Hematopoietic multipotent progenitor cell (in vitro differentiated cells): ENCODE results near the gene RXRA. TPM values are rescaled to one million over a fixed set of nuclear protein-coding genes. Genes with fewer than 3 reads are reported as not detected.

ENCODE experiments used
- DNase-seq, 3 donors: peaks; one replicate each; pipeline ENCODE4 v3.0.0-alpha.2; 2011 to 2015; ENCODE audit warnings: low read depth in 2 of 3, low spot score in 2 of 3
- total RNA-seq: library from RNA; depleted of rRNA; stranded (reverse); fragments of >200 nt; gene quantifications from one replicate; pipeline ENCODE4 v1.2.3, GENCODE V29; 2012

RXRA gene
- total RNA-seq, 1 donor, result 27.7 TPM

DNA sequence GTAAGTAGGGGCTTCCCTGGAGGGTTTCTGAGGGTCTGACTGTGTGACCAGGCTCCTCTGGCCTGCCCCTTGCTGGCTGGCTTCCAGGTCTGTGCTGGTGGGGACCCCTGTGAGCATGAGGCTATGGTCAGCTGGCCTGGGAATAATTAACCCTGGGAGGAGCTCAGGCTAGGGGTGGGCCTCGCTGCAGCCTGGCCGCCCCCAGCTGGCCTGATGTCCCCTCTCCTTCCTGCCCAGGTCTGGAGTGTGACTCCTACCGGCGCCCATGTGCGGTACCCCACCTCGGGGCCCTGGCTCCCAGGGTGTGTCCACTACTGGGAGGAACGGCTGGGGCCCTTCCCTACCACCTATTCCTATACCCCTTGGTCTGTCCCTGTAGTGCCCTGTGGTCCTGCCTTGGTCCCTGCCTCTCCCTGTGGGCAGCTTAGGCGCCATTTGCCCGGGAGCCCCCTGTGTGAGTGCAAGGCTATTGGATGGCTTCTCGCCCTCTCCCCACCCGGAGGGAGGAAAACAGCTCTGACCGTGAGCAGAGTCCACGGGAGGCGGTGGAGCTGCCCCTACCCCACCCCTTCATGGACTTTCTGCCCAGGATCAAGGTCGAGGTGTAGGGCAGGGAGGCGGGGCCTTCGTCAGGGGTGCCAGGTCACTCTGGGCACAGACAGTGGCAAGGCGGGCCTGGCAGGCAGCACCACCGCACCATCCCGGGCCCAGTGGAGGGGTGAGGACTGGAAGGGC, 9.4 kb downstream of the RXRA start:
- no peak for DNase-seq

- DNase-seq, result no peak
These were observed 10.0 kb downstream of the RXRA start for GRCh38 chr9:134336228-134336627.

DNA sequence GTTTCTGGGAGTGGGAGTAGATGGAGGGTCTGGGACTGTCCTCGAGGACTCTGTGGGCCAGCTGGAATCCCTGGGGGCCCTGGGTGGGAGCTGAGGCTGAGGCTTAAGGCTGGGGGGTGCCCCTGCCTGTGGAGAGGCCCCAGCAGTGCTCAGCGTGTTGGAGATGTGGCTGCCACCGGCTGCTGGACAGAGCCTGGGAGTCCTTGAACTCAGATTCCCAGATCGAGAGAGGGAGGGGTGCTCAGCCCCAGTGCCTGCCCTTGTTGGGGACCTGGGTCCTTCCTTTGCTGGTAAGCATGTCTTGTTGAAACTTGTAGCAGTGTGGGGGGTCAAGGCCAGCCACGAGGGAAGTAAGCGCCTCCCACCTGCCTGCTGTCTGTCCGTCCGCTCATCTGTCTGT, 10.7 kb downstream of the RXRA start:
- DNase-seq, result no peak

GRCh38 chr9:134337469-134337868, 11.2 kb downstream of the RXRA start:
- DNase-seq, result no peak

GRCh38 chr9:134338394-134339182, 12.3 kb downstream of the RXRA start:
- DNase-seq, result peak in 2 of 3 donors; percentile 84 to 90

- DNase-seq, result peak in 1 of 3 donors; percentile 54
These were observed 13.0 kb downstream of the RXRA start for GRCh38 chr9:134339183-134339806.

GRCh38 chr9:134340475-134341160, 14.4 kb downstream of the RXRA start:
- no peak for DNase-seq

GRCh38 chr9:134341306-134341705, 15.1 kb downstream of the RXRA start:
- no peak for DNase-seq

DNA sequence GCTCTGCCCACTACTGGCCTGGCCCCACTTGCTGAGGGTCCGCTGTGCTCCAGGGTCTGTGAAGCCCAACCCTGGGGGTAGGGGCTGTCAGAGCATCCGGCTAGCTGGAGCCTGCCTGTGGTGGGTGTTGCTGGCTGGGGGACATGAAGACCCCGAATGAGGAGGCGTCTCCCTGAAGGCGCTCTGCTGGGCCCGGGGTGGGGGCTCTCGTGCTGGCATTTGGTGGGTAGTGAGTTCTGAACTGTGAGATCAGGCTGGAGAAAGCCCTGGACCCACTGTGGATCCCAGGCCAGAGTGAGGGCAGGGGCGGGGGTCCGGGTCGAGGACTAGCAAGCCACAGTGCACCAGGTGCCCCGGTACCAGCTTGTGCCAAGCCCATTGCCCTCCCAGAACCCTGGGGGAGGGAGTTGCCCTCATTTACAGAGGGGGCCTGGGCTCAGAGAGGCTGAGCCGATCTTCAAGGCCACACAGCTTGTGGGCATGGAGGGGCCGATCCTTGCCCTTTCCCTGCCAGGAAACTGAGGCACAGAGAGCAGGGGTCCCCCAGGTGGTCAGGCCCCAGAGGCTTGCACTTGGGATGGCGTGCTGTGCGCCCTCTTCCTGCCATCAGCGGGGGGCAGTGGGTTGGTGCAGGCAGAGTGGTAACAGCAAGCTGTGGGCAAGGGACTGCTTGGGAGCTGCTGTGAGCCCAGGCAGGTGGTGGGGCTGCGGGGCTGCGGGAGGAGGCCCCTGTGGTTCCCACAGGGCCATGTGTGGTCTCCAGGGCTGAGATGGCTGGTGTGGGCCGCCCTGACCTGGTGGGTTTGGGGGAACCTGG, 15.9 kb downstream of the RXRA start:
- DNase-seq, result no peak

DNA sequence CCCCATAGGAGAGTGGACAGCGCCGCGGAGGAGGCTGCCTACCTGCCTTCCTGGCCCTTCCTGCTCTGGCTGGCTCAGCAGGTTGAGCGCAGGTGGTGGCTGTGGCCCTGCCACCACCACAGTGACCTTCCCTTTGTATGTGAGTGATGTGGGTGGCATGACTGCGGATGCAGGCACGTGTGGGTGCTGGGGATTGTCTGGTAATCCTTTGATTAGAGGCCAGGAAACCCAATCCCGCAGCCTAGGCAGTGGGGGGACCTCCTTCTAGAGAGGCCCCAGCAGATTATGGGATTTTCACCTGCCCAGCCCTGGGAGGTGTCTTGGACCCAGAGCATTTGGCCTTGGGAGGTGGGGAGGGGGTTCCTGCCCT, 16.5 kb downstream of the RXRA start:
- no peak for DNase-seq

GRCh38 chr9:134343637-134344036, 17.4 kb downstream of the RXRA start:
- DNase-seq, result no peak

DNA sequence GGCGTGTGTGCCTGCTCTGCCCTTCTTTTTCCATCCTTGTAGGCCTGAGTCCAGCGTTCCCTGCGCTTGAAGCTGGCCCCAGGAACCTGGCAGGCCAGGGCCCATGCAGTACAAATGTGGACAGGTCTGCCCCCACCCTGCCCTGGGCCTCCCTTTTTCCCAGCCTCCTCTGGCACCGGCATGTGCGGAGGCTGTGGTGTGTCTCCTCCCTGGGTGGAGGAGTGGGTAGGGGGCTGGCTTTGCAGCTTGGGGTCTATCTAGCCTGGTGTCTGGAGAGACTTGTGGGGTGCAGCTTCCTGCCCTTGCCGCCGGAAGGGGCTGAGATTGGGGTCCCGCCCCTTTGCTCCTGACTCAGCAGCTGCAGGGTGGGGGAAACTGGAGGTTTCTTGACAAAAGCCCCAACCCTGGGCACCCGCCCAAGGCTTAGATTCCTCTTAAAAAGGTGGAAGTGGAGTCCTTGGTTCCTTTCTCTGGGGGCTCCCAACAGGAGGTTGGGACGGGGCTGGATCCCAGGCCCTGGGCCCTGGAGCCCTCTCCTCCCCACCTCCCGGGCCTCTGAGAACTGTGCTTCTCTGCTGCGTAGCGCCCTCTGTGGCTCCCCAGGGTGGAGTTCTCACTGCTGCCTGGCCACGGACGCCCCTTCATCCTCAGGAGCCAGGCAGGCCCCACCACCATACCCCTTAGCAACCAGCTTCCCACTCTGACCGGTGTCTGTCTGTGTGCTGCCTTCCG, 18.0 kb downstream of the RXRA start:
- peak in 2 of 3 donors; percentile 82 to 84 for DNase-seq

DNA sequence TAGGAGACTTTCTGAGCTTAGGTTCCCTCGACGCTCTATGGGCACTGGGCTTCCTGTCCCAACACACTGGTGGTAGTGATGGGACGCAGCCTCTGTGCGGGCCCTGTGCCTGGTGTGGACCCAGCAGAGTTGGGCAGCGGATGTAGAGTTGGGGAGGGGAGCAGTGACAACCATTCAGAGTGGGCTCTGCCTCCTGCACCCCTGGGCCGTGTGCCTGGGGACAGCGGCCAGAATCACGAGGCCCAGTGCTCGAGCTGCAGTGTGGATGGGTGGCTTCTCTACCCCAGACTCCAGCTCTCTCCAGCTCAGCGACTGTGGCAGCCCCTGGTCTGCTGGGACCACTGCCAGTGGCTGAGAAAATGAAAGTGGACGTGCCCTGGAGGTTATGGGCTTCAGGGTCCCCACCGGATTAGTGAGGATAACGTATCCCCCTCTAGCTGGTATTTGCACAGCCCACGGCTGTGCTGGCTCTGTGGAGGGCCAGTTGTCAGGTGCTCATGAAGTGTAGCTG, 18.6 kb downstream of the RXRA start:
- DNase-seq, result no peak

DNA sequence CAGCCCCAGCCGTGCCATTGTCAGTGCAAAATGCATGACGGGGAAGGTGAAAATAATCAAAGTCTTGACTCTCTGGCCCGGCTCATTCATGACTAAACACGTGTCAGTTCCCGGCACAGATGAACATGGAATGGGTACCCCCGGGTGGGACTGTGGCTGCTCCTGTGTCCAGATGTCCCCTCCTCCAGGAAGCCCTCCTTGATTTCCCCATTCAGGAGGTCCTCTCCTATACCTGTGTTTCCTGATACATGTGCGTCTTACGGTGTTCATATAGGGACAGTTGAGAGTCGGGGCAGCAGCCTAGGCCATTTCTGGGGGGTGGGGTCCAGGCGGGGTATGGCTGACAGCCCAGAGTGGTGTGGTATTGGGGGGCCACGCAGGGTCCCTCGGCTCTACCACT, 19.5 kb downstream of the RXRA start:
- no peak for DNase-seq

GRCh38 chr9:134346151-134346550, 19.9 kb downstream of the RXRA start:
- DNase-seq, result peak in 1 of 3 donors; percentile 42

DNA sequence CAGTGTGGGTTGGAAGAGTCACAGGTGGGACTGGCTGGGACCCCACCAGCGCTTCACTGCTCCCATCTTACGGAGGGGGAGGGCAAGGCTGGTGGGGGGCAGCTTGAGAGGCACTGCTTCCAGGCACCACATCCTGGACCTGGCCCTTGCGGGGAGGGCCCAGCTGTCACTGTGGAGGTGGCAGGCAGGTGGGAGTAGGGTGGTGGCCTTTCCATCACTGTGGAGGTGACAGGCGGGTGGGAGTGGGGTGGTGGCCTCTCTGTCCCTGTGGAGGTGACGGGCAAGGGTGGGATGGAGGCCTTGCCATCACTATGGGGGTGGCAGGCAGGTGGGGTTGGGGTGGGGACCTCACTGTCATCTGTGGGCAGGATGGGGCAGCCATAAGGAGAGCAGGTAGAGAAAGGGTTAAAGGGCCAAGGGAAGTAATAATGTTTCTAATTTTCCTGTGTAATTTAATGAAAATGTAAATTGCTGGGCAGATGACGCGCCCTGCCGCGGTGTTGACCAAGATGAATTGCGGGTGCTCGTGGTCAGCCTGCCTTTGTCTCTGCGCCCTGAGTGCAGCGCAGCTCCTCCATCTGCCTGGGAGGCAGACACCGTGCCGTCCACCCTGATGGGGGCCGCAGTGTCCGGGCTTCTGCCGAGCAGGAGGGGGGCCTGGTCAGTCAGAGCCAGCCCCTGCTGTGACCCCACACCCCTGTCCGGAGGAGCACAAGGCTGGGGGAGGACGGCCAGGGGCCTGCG, 20.8 kb downstream of the RXRA start:
- no peak for DNase-seq

GRCh38 chr9:134347996-134348395, 21.7 kb downstream of the RXRA start:
- DNase-seq, result no peak

DNA sequence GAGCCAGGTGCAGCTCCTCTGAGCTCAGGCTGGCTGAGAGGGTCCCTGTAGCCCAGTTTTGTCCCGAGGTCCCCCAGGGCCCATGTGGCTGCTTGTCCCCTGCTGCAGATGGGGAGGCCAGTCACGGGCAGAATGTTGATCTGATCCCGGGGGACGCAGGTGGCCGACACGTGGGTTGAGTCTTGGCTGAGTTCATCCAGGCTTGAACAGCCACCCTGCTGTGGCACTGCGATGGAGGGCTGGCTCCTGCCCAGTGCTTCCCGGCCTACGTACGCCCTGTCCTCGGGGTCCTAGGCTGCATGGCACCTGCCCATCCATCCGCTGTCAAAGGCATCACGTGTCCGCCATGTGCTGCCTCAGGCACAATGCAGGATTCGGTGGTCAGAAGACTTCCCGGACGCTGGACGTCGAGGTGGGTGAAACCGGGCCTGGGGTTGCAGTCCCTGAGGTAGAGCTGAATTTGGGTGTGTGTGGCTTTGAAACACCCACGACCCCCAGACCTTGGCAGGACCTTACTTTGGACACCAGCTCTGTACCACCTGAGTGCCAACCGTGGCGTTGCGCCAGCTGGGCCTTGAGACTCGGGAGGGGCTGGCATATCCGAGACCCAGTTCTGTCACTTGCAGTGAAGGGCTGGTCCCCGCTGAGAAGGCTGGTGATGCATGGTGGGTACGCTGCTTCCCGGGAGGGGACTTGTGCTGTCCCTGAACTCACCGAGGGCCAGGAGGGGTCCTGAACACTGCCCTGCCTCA, 22.3 kb downstream of the RXRA start:
- no peak for DNase-seq
